Psoas muscle (tissue), 8 donors: ENCODE data around the gene PIRT. TPM values are rescaled to one million over a fixed set of nuclear protein-coding genes. Genes with fewer than 3 reads are reported as not detected.
A peak's percentile ranks its signal among the peaks of the same experiment; 100 is the strongest.

Experiments used
- ATAC-seq, 4 donors: fragments of 200-7000 bp; cut with Tn5 transposase; one replicate each; pipeline ENCODE4 v1.9.1; 2020; ENCODE audit warnings: moderate library complexity in 3 of 4, mild to moderate bottlenecking in 2 of 4
- DNase-seq, 2 donors: peaks; one replicate each; pipeline ENCODE4 v3.0.0-alpha.2; 2020
- H3K27ac ChIP-seq: fragments of 200-600 bp; one replicate; pipeline ENCODE4 v1.8.0; 2022
- H3K27me3 ChIP-seq, 3 donors: fragments of 200-600 bp in 1 of 3; one replicate each; pipeline versions ENCODE4 v1.6.1 to v1.8.0; 2013 to 2022; ENCODE audit warnings: low read length in 2 of 3, mild to moderate bottlenecking in 2 of 3, moderate library complexity in 1 of 3; ENCODE audit not compliant: insufficient read depth in 3 of 3
- H3K36me3 ChIP-seq, 2 donors: fragments of 200-600 bp in 1 of 2; one replicate each; pipeline versions ENCODE4 v1.6.1 to v1.8.0; 2013 to 2022; ENCODE audit warnings: low read depth in 1 of 2, mild to moderate bottlenecking in 1 of 2, moderate library complexity in 1 of 2; ENCODE audit not compliant: insufficient read depth in 1 of 2
- H3K4me1 ChIP-seq: fragments of 200-600 bp; one replicate; pipeline ENCODE4 v1.8.0; 2022
- H3K4me3 ChIP-seq: fragments of 200-600 bp; one replicate; pipeline ENCODE4 v1.8.0; 2022; ENCODE audit warnings: mild to moderate bottlenecking
- H3K9me3 ChIP-seq: fragments of 200-600 bp; one replicate; pipeline ENCODE4 v1.8.0; 2022
- CTCF ChIP-seq: fragments of 200-600 bp; IDR thresholded peaks from one replicate; pipeline ENCODE4 v1.8.0; 2022; ENCODE audit warnings: antibody characterized with exemption
- WGBS, 3 donors: extraction: QIAGEN DNeasy Blood & Tissue Kit; methylation state at CpG; one replicate each; pipeline versions ENCODE4 v1.1.6 to v1.1.7; 2013; 5-methylcytosine and 5-hydroxymethylcytosine counted together
- intact Hi-C, 2 donors: fragments of 100-400 bp; cut with DNase I; formaldehyde crosslinking; loops; one replicate each; pipeline versions ENCODE4 v1.11.0 to v1.14.2; 2022
- polyA plus RNA-seq, 3 donors: library from polyadenylated mRNA; stranded (reverse); fragments of 200-250 nt; gene quantifications; one replicate each; pipeline ENCODE4 v1.2.3, GENCODE V29; 2013
- total RNA-seq, 4 donors: library from RNA; stranded (reverse); fragmentation: NEBNext Ultra II Directional in 2 of 4; extraction: Animal tissue kit (Norgen Biotek cat#: 25700) in 2 of 4; gene quantifications; one replicate each; pipeline versions ENCODE4 v1.2.1 to v1.2.4, GENCODE V29; 2021 to 2023
- donor health status: healthy with polysubstance abuse.
- donor health status: DM: no; HTN: no; CAD: no; lungs with moderate emphysema.
- donor health status: Bipolar disorder and iron deficiency.
- donor health status: healthy.
- donor health status: DM: yes; HTN: yes; CAD: no.
- donor health status: DM: no; HTN: no; CAD: no.
- donor health status: DM: no; HTN: no; CAD: no.
- donor health status: DM: yes; HTN: yes; CAD: no.

Gene PIRT
- total and polyA plus RNA-seq, 7 donors: 0.01 TPM; not detected in 6

GRCh38 chr17:10814075-10814474 lies 23.8 kb downstream of the PIRT start:
- intact Hi-C loops: no loop called here
- H3K27ac ChIP-seq: no peak overlapping the region
- 64 to 73% (median 69%) methylated on average over 1 of the region's 1 CpG for WGBS, 3 donors
- no peak for ATAC-seq
- no peaks in the 10 kb centered on the region for H3K9me3 ChIP-seq
- no peak for TF ChIP-seq CTCF
- H3K4me1 ChIP-seq: no peaks in the 10 kb centered on the region
- DNase-seq: no peak
- no peaks in the 10 kb centered on the region for H3K27me3 ChIP-seq
- H3K4me3 ChIP-seq: no peak overlapping the region
- H3K36me3 ChIP-seq: no peaks in the 10 kb centered on the region

DNA sequence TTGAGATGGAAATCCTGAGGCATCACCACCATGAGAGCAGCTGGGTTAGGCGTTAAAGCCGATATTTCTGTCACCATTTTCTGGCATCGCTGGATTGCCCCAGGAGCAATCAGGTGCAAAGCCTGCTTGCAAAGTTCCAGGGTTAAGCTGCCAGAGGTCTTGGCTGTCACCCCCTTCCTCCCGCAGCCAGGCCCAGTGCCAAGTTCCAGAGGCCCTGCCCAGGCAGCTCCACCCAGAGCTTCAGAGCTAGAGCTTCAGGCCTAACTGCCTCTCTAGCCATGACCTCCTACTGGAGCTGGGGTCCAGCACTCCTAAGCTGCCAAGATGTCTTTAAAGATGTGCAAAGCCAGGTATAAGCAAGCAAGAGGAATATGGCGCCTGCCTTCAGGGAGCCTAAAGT lies 25.2 kb downstream of the PIRT start:
- no peak overlapping the region for H3K27ac ChIP-seq

DNA sequence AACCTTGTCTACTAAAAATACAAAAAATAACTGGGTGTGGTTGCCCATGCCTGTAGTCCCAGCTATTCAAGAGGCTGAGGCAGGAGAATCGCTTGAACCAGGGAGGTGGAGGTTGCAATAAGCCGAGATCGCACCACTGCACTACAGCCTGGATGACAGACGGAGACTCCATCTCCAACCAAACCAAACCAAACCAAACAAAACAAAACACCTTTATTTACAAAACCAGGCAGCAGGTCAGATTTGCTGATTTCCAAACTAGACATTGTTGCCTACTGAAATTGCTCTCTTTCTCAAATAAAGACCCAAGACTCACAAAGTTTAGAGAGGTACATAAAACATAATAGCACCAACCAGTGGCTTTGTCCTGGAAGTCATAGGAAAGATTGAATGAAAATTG lies 28.3 kb downstream of the PIRT start:
- no peak for TF ChIP-seq CTCF
- ATAC-seq (no peak), DNase-seq (no peak)
- H3K27me3 ChIP-seq: no peaks in the 10 kb centered on the region
- H3K4me3 ChIP-seq: no peak overlapping the region
- no peak overlapping the region for H3K27ac ChIP-seq
- no peaks in the 10 kb centered on the region for H3K9me3 ChIP-seq
- intact Hi-C loops: no loop called here
- 96 to 98% (median 97%) methylated on average over 4 of the region's 4 CpGs for WGBS, 3 donors
- no peaks in the 10 kb centered on the region for H3K4me1 ChIP-seq
- H3K36me3 ChIP-seq: no peaks in the 10 kb centered on the region

More for the DNA sequence above, 25.2 kb downstream of the PIRT start:
- Histone ChIP-seq H3K9me3 (no peaks in the 10 kb centered on the region), H3K4me1 (no peaks in the 10 kb centered on the region), H3K4me3 (no peak overlapping the region), H3K36me3 (no peaks in the 10 kb centered on the region), H3K27me3 (no peaks in the 10 kb centered on the region)
- 31 to 45% (median 31%) methylated on average over 5 of the region's 5 CpGs for WGBS, 3 donors
- intact Hi-C loops: no loop called here
- DNase-seq (no peak), ATAC-seq (peak in 1 of 4 donors; percentile 60)
- no peak for TF ChIP-seq CTCF

GRCh38 chr17:10807704-10808128 lies 30.2 kb downstream of the PIRT start:
- Histone ChIP-seq H3K27me3 (no peaks in the 10 kb centered on the region), H3K9me3 (no peaks in the 10 kb centered on the region), H3K4me3 (no peak overlapping the region), H3K36me3 (no peaks in the 10 kb centered on the region), H3K27ac (no peak overlapping the region), H3K4me1 (no peaks in the 10 kb centered on the region)
- intact Hi-C loops: no loop called here
- ATAC-seq (no peak), DNase-seq (no peak)
- no peak for TF ChIP-seq CTCF
- 73 to 83% (median 78%) methylated on average over 7 of the region's 7 CpGs for WGBS, 3 donors

GRCh38 chr17:10806545-10807262 lies 31.2 kb downstream of the PIRT start:
- intact Hi-C loops: no loop called here
- DNase-seq: no peak

More at GRCh38 chr17:10806545-10807262, 31.2 kb downstream of the PIRT start:
- Histone ChIP-seq H3K9me3 (no peaks in the 10 kb centered on the region), H3K27me3 (no peaks in the 10 kb centered on the region), H3K36me3 (no peaks in the 10 kb centered on the region), H3K27ac (no peak overlapping the region), H3K4me3 (no peak overlapping the region), H3K4me1 (no peaks in the 10 kb centered on the region)
- 78 to 83% (median 82%) methylated on average over 9 of the region's 9 CpGs for WGBS, 3 donors
- no peak for ATAC-seq
- no peak for TF ChIP-seq CTCF
